OCI-M1 (cell line): ENCODE data around the gene DGKH.
"Not testable (repeated sequence)": the region's sequence is repeated elsewhere in the genome, so short reads cannot be mapped to it uniquely, and the experiment has no call there.

Source experiments
- DNase-seq: peaks from one replicate; lab custom pipeline; 2025; lab: John Stamatoyannopoulos, UW

The DGKH gene

DNA sequence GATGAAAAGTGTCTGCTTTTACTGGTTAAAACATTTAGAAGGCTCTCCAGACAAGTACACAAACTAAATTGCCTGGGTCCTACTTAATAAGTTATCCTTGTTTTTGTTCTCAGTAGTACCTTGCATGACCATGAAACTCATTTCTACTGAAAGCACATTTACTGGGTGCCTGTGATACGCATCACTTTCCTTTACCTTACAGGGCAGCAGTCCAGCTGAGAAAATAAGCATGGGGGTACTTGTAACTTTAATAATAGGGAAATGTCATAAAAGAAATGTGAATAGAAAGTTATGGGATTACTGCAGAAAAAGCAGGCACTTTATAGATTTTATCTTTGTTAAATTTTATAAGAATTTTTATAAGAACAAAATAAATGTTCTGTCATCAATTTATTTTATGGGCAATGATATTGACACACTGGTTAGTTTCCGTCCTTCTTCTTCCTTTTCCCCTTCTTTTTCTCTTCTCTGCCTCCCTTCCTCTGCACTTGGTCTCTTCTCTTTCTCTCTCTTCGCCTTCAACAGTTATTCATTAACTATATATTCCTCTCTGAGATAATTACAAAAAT lies 116.2 kb downstream of the DGKH start:
- no peak for DNase-seq

DNA sequence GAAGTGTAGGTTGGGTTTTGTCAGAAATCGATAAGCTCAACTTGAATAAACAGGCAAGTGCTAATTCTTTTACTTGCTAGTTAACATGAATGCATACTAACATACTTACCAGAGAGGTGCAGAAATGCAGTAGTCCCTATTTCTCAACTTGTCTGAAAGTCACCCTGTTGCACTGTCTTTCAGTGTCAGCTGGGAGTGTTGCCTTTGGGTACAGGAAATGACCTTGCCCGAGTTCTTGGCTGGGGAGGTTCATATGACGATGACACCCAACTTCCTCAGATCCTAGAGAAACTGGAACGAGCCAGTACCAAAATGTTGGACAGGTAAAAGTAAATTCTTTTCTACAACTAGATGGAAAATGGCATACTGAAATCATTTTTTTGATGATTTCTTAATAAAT lies 120.0 kb downstream of the DGKH start:
- DNase-seq = no peak

DNA sequence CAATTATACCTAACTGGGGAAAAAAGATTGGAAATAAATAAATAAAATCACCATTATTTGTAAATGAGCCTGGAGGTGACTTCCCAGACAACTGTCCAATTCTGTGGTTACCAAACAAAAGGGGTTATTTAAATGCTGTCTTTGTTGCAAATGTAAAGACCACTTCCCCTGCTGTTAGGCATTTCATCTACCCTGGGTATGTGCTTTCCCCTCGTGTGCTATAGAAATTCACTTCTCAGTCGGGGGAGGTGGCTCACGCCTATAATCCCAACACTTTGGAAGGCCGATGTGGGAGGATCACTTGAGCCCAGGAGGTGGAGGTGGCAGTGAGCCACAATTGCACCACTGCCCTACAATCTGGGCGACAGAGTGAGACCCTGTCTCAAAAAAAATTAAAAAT lies 121.6 kb downstream of the DGKH start:
- DNase-seq = no peak

DNA sequence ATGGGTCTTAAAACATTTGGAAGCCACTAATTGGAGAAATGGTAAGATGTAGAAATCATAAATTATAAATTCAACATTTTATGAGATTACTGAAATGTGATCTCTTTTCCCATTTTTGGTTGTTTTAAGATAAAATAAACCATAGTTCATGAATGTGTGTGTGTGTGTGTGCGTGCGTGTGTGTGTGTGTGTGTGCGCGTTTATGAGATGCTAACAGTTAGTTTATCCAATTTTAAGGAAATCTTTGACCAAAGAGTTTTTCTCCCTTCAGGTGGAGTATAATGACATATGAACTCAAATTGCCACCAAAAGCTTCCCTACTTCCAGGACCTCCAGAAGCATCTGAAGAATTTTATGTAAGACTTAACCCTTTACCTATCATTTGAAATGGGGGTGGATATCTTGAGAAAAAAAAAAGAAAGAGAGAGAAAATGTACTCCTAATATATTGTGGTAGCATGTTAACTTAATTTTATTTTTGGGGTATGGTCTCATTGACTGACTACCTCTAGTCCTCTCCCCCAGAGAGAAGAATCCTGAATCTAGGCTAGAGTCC lies 125.4 kb downstream of the DGKH start:
- peak; percentile 31 for DNase-seq

DNA sequence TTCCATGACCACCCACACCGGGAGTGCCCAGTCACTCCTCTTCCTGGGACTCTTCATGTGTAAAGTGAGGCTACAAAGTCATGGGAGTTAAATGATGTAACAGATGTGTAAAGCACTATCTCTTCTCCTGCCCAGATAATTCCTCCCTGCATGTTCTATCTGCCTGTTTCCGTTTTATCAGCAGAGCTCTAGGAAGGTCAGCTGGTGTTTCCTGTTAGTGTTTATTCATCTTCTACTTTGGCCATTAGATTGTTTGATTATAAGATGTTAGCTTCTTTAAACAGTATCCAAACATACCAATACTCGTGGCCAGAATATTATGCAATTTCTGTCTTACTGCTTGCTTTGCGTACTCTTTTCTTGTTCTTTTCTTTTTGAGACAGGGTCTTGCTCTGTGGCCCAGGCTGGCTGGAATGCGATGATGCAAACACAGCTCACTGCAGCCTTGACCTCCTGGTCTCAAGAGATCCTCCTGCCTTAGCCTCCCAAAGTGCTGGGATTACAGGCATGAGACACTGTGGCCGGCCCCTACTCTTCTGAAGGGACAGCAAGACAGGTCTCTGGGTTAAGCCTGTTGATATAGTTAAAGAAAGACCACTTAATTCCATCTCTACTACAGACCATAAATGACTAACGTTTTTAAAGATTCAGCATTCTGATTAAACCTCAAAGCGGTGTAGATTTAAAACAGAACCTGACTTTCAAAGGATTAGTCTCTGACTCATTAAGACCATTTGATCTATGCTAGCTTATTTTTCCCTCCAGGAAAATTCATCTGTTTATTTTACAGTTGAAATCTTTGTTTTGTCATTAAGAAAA lies 126.1 kb downstream of the DGKH start:
- DNase-seq = peak; percentile 83

DNA sequence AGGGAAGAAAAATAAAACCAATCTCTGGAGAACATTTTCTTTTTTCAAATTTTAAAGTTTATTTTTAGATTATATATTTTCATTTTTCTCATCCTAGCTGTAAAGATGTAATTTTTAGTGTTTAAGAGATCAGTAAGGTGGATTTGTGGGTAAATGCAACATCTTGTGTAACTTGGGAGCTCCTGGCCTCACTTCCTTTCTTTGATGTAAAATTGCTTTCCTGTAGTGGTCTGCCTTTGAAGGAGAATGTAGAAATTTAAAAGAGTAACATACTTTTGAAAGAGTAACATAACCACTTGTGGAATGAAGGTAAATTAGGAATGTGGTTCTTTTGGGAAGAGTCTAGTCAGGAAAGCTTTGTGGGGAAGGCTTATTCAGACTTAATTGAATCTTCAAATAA lies 127.8 kb downstream of the DGKH start:
- no peak for DNase-seq

DNA sequence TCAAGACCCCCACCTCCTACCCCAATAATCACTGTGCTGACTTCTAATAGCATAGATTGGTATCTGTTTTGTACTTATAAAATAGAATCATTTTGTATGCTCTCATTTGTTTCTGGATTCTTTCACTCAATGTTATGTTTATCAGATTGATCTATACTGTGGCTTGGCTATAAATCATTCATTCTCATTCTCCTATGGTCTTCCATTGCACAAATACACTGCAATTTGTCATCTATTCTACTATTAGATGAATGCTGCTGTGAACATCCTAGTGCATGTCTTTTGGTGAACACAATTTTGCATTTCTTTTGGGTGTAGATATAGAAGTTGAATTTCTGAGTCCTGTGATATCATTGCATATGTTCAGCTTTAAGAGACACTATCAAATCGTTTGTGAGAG lies 128.7 kb downstream of the DGKH start:
- peak; percentile 8 for DNase-seq

DNA sequence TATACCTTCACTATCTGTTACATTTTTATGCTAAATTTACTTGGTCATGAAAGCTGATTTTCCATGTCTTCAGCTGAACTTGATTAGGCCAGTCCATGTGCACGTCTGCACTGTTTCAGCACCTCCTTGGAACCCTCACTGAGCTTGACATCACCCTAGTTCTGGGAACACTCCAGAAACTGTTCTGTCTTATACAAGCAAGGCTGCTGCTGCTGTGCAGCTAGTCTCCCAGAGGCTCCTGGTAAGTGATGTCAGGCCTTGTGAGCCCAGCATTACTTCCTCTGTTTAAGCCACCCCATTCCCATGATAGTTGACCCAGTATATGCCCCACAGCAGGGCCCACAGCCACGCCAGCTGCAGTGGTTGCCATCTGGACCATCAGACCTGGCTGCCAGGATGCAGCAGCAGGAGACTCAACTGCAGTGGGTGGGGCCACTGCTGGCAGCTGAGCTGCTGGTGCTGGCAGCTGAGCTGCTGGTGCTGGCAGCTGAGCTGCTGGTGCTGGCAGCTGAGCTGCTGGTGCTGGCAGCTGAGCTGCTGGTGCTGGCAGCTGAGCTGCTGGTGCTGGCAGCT lies 133.0 kb downstream of the DGKH start:
- DNase-seq = no peak

DNA sequence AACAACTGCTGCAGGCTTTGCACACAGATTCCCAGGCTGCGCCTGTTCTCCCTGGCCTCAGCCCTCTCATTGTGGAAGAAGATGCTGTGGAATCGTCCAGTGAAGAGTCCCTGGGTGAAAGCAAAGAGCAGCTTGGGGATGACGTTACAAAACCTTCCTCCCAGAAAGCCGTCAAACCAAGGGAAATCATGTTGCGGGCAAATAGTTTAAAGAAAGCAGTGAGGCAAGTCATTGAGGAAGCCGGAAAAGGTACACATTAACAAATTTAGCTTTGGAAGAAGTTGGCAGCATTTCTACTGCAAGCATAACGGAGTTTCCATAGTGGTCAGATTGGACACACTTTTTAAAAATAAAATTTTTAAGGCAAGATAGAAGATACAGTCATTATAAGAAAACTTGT lies 140.6 kb downstream of the DGKH start:
- no peak for DNase-seq

DNA sequence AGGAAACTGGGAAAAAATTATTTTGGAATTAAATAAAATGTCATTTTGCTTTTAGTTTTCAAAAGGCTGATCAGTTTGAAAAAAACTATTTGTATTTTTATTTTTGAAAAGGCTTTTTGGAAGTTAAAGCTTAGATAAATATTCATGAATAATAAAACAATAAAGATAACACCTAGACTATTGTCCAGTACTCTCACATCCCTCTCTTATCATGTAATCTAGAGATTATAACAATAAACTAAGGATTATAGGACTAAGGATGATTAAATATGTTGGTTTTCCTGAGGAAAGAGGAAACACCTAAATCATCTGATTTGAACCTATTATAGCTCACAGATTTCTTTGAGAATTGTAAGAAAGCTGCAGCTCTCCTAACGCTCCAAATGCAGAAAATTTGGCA lies 142.1 kb downstream of the DGKH start:
- DNase-seq = no peak

DNA sequence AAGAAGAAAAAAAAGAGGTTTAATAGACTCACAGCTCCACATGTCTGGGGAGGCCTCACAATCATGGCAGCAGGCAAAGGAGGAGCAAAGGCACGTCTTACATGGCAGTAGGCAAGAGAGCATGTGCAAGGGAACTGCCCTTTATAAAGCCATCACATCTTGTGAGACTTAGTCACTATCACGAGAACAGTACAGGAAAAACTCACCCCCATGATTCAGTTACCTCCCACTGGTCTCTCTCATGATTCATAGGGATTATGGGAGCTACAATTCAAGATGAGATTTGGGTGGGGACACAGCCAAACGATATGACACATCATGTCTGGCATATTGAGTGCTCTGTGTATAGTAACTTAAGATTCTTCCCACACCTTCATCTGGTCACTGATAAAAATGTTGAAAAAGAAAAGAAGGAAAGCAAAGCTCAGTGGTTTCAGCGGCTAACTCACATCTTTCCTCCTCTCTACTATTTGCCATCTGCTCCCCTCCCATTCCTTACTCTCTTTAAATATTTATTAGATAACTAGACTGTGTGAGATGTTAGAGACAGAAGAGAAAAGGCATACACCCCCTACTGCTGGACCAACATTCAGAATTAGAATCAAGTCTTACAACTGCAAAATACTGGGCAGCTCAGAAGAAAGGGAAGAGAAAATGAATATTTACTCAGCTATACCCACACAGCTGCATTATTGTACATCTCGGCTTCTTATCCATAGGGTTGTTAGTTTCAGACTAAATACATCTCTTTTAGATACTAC lies 163.4 kb downstream of the DGKH start:
- DNase-seq = peak; percentile 4

DNA sequence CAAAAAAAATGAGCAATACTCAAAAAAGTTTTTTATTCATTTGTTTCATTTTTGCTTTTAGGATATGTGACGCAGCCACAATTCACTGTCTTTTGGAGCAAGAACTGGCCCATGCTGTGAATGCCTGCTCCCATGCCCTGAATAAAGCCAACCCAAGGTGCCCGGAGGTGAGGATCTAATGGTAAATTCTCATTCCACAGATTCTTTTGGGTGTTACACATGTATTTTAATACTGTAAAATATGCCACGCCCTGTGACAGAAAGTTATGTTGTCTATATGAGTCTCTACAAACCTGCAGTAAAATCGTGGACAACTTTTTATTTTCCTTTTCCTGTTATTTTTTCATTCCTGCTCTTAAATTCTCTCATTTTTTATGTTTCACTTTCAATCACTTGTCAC lies 166.0 kb downstream of the DGKH start:
- DNase-seq = no peak

DNA sequence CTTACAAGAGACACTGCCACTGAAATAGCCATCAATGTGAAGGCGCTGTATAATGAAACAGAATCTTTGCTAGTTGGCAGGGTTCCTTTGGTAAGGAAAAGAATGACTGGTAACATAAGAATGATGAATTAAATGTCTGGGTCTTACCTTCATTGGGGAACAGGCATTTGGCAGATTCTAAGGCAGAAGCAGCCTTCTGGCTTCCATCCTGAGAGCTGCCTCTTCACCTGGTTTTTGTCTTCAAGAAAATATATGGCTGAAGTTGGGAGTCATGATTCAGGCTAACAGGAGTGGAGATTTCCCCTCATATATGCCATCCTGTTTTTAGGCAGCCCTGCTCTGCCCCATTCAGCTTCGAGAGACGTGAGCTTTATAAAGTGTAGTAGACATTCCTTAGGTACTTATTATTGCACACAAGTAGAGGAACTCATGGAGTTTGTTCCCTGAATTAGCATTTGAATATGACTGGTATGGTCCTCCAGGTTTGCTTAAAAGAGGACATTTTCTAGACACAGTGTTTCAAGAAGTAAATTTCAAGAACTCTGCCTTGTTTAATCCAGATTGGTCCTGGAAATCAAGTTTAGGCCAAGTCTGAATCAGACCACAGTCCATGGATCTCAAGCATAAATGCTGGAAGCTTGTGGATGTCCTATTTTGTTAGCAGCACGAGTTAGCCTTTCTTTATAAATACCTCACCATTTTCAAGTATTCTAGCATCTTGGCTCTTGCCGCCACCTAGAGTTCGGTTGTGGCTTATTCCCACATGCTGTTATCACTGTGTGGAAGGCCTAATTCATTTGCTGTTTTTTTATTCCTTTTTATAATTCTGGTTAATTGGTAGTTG lies 167.4 kb downstream of the DGKH start:
- DNase-seq = peak; percentile 79

DNA sequence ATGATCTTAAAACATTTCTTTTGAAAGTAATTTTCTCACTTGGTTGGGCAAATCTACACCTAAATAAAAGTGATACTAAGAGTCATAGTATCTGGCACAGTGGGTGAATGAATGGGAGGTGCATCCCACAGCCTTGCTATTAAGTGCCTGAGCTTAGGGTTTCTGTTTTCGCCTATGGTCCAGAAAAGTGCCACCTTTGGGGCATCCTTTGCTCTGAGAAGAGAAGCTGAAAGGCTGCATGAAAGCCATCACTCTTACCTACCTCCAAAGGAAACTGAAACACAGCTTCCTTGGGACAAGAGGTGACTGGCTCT lies 167.9 kb downstream of the DGKH start:
- DNase-seq = no peak

DNA sequence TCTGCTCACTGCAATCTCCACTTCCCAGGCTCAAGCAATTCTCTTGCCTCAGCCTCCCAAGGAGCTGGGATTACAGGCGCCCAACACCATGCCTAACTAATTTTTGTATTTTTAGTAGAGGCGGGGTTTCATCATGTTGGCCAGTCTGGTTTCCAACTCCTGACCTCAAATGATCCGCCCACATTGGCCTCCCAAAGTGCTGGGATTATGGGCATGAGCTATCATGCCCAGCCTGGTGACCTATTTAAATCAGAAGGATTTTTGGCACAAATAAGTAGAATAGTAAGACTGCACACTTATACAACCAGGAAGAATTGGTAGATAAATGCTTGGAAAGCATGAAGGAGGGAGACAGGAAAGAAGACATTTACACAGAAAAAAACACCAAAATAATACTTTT lies 170.1 kb downstream of the DGKH start:
- peak; percentile 19 for DNase-seq

DNA sequence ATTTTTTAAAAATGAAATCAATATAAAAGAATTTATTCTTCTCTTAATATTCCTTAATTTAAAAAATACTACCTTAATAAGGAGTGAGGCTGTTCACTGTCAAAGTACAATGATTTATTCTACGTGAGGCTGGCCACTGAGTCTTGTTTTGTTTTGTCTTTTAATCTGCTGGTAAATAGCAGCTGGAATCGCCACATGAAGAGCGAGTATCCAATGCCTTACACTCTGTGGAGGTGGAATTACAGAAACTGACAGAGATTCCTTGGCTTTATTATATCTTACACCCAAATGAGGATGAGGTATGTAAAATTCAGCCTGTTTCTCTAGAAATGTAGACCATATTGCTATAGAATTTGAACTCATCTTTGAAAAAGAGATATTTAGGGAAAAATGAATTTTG lies 170.6 kb downstream of the DGKH start:
- DNase-seq = no peak

DNA sequence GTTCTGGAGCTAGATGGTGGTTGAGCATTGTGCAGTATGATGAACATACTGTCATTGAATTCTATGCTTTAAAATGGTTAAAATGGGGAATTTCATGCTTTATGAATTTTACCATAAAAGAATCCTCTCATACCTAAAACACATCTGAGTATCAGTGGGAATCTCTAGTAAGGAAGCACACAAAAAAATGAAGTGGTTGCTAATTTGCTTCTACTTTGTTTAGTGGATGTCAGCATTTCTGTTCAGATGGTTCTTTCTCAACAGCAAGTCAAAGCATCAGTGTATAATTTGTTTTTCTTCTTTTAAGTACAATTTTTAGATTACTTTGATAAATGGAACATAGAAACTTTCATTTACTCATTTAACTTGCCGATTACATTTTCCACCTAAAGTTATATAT lies 171.4 kb downstream of the DGKH start:
- no peak for DNase-seq

DNA sequence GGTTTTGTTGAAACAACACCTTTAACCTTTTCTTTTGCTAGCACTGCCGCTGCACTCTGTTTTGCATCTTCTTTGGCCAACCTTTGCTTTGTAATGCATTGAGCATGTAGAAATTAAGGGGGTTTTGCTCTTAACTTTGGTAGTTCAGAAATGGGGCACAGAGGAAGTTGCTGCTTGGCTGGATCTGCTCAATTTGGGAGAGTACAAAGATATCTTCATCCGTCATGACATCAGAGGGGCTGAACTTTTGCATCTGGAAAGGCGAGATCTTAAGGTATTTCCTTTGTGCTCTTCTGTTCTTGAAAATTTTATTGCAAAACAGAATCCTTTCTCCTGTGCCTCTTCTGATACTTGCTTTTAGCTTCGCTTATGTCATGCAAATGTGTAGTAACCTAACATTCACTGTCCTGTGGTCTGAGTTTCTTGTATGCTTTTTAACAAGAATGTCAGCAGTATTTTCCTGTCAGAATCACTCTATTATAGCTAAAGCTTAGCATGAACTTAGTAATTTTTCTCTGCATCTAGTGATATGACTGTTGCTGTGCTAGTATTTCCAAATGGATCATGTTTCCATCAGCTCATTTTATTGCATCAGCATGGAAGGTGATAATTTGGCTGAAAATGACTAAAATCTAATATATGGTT lies 172.8 kb downstream of the DGKH start:
- no peak for DNase-seq

DNA sequence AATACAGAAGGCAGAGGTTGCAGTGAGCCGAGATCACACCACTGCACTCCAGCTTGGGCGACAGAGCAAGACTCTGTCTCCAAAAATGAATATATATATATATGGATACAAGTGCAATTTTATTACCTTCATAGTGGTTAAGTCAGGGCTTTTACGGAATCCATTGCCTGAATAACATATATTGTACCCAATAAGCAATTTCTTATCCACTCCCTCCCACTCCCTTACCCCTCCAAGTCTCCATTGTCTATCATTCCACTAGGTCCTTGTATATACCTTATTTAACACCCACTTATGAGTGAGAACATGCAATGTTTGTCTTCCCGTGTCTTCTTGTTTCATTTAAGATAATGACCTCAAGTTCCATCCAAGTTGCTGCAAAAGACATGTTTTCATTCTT lies 175.2 kb downstream of the DGKH start:
- DNase-seq = no peak

DNA sequence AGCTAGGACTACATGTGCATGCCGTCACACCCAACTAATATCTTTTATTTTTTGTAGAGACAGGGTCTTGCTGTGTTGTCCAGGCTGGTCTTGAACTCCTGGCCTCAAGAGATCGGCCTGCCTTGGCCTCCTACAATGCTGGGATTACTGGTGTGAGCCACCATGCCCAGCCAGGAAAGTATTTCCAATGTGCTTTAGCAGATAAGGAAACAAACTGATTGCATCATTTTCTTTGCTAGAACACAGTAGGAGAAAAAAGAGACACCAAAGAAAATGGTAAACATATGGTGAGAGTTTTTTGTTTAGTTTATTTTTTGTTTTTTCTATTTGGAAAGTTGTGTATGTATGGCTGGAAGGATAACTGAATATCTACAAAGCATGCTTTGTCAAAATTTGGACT lies 176.6 kb downstream of the DGKH start:
- DNase-seq = peak; percentile 41

DNA sequence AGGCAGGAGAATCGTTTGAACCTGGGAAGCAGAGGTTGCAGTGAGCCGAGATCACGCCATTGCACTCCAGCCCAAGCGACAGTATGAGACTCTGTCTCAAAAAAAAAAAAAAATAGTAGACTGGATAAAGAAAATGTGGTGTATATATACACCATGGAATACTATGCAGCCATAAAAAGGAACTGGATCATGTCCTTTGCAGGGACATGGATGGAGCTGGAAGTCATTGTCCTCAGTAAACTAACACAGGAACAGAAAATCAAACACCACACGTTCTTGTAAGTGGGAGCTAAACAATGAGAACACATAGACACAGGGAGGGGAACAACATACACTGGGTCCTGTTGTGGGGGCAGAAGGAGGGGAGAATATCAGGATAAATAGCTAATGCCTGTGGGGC lies 178.3 kb downstream of the DGKH start:
- not testable (repeated sequence) for DNase-seq
